K562 (cell line): ENCODE measurements around the gene STON1. TPM values are rescaled to one million over a fixed set of nuclear protein-coding genes. Genes with fewer than 3 reads are reported as not detected.

Experiments
- CBFA2T3 ChIP-seq: fragments of 450-650 bp; IDR thresholded peaks from 2 replicates; pipeline ENCODE4 v1.6.1; 2017
- CC2D1A ChIP-seq: fragments of 450-650 bp; IDR thresholded peaks from 2 replicates; pipeline ENCODE4 v1.6.1; 2017; ENCODE audit warnings: mild to moderate bottlenecking
- KLF1 ChIP-seq: fragments of 450-650 bp; IDR thresholded peaks from 2 replicates; pipeline ENCODE4 v1.6.1; 2016; ENCODE audit warnings: missing genetic modification characterization, missing compliant biosample characterization
- MEIS2 ChIP-seq: fragments of 450-650 bp; IDR thresholded peaks from 2 replicates; pipeline ENCODE4 v1.6.1; 2014; ENCODE audit warnings: mild to moderate bottlenecking; ENCODE audit not compliant: partially characterized antibody
- POLR3G ChIP-seq: IDR thresholded peaks from 2 replicates; pipeline ENCODE4 v1.6.1; 2011; ENCODE audit not compliant: insufficient read length, insufficient replicate concordance; ENCODE audit errors: extremely low read depth
- SETDB1 ChIP-seq: IDR thresholded peaks from one replicate; pipeline ENCODE4 v1.6.1; 2012; ENCODE audit warnings: low read length, control low read depth, inconsistent platforms
- SMAD4 ChIP-seq: fragments of 250-450 bp; sonication (Bioruptor Pico); conservative IDR thresholded peaks from 2 replicates; pipeline ENCODE4 v1.8.0; 2021; ENCODE audit warnings: inconsistent platforms, mild to moderate bottlenecking, moderate library complexity
- TEAD4 ChIP-seq, 2 experiments: sonication (generic) in 1 of 2; formaldehyde crosslinking in 1 of 2; IDR thresholded peaks; 2 replicates each; pipeline versions ENCODE4 v1.6.1 to v1.8.0; 2012 to 2022; ENCODE audit warnings: borderline replicate concordance in 1 of 2, inconsistent platforms in 1 of 2, low read length in 1 of 2, mild to moderate bottlenecking in 1 of 2, missing genetic modification reagents in 1 of 2
- TRIM24 ChIP-seq, 2 experiments: fragments of 450-650 bp; IDR thresholded peaks; 2 replicates each; pipeline ENCODE4 v1.6.1; 2016
- ZNF668 ChIP-seq: fragments of 250-450 bp; sonication (Bioruptor Pico); IDR thresholded peaks from 2 replicates; pipeline ENCODE4 v1.8.0; 2022; ENCODE audit warnings: mild to moderate bottlenecking, inconsistent platforms
- polyA plus RNA-seq, 8 experiments: library from polyadenylated mRNA; depleted of rRNA in 4 of 8; stranded (reverse) in 5 of 8; unstranded in 3 of 8; fragments of >200 nt; fragmentation: Nextera tagmentation in 2 of 8; fragmentation: Illumina TruSeq in 1 of 8; extraction: Ambion mirVana in 2 of 8; extraction: Trizol in 1 of 8; gene quantifications; 2 replicates each; pipeline versions ENCODE4 v1.2.1 to v1.2.3, GENCODE V29; 2011 to 2014; ENCODE audit warnings: inconsistent platforms in 1 of 8, missing spikeins in 1 of 8
- total RNA-seq, 7 experiments: library from RNA; depleted of rRNA in 6 of 7; stranded (reverse); fragments of >200 nt in 6 of 7; fragmentation: Illumina TruSeq in 2 of 7; extraction: Trizol in 2 of 7; gene quantifications; 2 replicates each; pipeline versions ENCODE4 v1.2.1 to v1.2.3, GENCODE V29; 2011 to 2021; ENCODE audit warnings: low replicate concordance in 1 of 7
- TF ChIP-seq, protein P1 (sequence below): fragments of 250-450 bp; sonication (Bioruptor Pico); IDR thresholded peaks from 2 replicates; pipeline ENCODE4 v1.4.0; 2020; ENCODE audit warnings: mild to moderate bottlenecking
- TF ChIP-seq, protein P2 (sequence below): fragments of 450-650 bp; IDR thresholded peaks from 2 replicates; pipeline ENCODE4 v1.6.1; 2016; ENCODE audit warnings: antibody characterized with exemption
- TF ChIP-seq, protein P3 (sequence below), 3 experiments: fragments of 200-800 bp in 1 of 3; fragments of 250-450 bp in 1 of 3; fragments of 450-650 bp in 1 of 3; sonication (Bioruptor Pico) in 1 of 3; sonication (Bioruptor generic) in 1 of 3; formaldehyde crosslinking in 1 of 3; IDR thresholded peaks; 2 replicates each; pipeline versions ENCODE4 v1.6.1 to v1.8.0; 2016 to 2022; ENCODE audit warnings: mild to moderate bottlenecking in 2 of 3, missing genetic modification characterization in 2 of 3, missing compliant biosample characterization in 1 of 3, moderate library complexity in 1 of 3

Gene STON1
- total and polyA plus RNA-seq, 9 of the 15 experiments (the other 6 are each of a cell fraction or from before 2014, with no cell fraction given), result 0.07 to 1.2 (median 0.55) TPM

DNA sequence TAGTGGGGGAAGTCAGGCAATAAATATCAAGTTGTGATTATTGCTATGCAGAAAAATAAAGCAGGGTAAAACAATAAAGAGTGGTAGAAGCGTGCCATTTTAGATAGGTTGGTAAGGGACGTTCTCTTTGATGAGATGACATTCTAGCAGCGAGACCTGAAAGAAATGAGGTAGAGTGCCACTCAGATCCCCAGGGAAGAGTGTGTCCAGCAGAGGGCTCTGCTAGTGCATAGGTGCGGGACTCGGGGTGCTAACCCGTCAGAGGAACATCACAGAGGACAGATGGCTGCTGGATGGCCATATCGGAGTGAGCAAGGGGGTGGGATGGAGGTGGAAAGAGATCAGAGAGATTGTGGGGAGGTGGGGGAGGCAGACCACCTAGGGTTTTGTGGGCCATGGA, 71.4 kb downstream of the STON1 start (continued):
- TF ChIP-seq, protein P1, sequence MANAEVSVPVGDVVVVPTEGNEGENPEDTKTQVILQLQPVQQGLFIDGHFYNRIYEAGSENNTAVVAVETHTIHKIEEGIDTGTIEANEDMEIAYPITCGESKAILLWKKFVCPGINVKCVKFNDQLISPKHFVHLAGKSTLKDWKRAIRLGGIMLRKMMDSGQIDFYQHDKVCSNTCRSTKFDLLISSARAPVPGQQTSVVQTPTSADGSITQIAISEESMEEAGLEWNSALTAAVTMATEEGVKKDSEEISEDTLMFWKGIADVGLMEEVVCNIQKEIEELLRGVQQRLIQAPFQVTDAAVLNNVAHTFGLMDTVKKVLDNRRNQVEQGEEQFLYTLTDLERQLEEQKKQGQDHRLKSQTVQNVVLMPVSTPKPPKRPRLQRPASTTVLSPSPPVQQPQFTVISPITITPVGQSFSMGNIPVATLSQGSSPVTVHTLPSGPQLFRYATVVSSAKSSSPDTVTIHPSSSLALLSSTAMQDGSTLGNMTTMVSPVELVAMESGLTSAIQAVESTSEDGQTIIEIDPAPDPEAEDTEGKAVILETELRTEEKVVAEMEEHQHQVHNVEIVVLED (CRISPR knock-in tag), result no peak
- TF ChIP-seq, protein P2, sequence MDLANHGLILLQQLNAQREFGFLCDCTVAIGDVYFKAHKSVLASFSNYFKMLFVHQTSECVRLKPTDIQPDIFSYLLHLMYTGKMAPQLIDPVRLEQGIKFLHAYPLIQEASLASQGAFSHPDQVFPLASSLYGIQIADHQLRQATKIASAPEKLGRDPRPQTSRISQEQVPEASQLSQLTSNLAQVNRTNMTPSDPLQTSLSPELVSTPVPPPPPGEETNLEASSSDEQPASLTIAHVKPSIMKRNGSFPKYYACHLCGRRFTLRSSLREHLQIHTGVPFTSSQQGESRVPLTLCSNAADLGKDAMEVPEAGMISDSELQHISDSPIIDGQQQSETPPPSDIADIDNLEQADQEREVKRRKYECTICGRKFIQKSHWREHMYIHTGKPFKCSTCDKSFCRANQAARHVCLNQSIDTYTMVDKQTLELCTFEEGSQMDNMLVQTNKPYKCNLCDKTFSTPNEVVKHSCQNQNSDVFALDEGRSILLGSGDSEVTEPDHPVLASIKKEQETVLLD, result no peak
- TF ChIP-seq CC2D1A (peak; percentile 63; the same call in 1 of the 2 replicates), SETDB1 (no peak), TEAD4 (IDR thresholded peaks at IDR 0.05; ENCODE audit: low read length) (0 out of 2 replicates have a peak, but pooled peaks have one; percentile 6), TEAD4 (CRISPR knock-in tag; IDR thresholded peaks at IDR 0.05; ENCODE audit: borderline replicate concordance) (no peak), SMAD4 (no peak), KLF1 (tag) (no peak), ZNF668 (no peak), CBFA2T3 (peak; percentile 41), POLR3G (no peak), TRIM24 (IDR thresholded peaks at IDR 0.05) (no peak), MEIS2 (no peak)
- TF ChIP-seq, protein P3, sequence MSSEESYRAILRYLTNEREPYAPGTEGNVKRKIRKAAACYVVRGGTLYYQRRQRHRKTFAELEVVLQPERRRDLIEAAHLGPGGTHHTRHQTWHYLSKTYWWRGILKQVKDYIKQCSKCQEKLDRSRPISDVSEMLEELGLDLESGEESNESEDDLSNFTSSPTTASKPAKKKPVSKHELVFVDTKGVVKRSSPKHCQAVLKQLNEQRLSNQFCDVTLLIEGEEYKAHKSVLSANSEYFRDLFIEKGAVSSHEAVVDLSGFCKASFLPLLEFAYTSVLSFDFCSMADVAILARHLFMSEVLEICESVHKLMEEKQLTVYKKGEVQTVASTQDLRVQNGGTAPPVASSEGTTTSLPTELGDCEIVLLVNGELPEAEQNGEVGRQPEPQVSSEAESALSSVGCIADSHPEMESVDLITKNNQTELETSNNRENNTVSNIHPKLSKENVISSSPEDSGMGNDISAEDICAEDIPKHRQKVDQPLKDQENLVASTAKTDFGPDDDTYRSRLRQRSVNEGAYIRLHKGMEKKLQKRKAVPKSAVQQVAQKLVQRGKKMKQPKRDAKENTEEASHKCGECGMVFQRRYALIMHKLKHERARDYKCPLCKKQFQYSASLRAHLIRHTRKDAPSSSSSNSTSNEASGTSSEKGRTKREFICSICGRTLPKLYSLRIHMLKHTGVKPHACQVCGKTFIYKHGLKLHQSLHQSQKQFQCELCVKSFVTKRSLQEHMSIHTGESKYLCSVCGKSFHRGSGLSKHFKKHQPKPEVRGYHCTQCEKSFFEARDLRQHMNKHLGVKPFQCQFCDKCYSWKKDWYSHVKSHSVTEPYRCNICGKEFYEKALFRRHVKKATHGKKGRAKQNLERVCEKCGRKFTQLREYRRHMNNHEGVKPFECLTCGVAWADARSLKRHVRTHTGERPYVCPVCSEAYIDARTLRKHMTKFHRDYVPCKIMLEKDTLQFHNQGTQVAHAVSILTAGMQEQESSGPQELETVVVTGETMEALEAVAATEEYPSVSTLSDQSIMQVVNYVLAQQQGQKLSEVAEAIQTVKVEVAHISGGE (CRISPR knock-in tag; IDR thresholded peaks at IDR 0.05), result no peak
